Retina (tissue), 1 donor: Measurements from ENCODE around the gene ARL2.
"Not testable (repeated sequence)": the region's sequence is repeated elsewhere in the genome, so short reads cannot be mapped to it uniquely, and the experiment has no call there.

Experiments
- DNase-seq: peaks from one replicate; pipeline ENCODE4 v3.0.0-alpha.2; 2016

The ARL2 gene

DNA sequence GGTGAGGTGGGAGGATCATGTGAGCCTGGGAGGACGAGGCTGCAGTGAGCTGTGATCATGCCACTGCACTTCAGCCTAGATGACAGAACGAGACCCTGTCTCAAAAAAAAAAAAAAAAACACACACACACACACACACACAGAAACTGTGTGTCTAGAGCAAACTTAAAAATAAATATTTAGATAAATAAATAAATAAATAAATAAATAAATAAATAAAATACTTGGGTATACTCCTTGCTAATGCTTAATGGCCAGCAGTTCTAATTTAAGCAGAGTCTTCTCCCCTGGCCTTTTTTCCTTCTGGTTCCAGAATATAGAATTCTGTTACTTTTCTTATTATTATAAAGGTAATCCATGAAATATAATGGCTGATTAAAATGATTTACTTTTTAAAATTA, 5.1 kb upstream of the ARL2 start:
- no peak for DNase-seq

DNA sequence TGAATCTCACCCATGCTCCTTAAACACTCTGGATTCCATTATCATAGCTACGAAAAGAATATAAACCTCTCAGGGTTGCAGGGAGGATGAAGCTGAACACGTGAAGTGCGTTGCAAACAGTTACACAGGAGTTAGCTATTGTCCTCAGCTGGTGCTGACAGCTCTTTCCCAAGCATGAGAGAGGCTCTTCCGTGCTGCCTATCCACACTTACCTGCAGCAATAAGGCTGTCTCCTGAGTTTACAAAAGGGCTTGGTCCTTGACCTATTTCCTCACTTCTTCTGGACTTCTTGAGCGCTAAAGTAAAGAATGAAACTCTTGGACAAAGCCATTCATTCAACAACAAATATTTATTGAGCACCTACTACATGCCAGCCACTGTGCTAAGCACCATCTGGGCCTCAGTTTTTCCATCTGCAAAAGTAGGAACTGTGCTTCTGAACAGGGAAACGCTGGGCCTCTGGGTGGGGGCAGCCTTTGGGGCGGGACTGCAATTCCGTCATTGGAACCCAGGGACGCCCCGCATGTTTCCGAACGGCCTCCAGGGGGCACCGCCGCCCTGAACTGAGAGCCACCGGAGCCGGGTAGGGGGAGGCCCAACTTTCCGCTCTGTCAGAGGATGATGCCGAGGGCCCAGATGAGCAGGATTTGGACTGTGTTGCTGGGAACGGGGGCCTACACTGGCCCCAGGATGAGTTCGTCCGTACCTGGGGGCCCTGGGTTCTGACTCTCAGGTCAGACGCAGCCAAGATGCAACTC, 651 bp upstream of the ARL2 start:
- DNase-seq: peak; percentile 95

DNA sequence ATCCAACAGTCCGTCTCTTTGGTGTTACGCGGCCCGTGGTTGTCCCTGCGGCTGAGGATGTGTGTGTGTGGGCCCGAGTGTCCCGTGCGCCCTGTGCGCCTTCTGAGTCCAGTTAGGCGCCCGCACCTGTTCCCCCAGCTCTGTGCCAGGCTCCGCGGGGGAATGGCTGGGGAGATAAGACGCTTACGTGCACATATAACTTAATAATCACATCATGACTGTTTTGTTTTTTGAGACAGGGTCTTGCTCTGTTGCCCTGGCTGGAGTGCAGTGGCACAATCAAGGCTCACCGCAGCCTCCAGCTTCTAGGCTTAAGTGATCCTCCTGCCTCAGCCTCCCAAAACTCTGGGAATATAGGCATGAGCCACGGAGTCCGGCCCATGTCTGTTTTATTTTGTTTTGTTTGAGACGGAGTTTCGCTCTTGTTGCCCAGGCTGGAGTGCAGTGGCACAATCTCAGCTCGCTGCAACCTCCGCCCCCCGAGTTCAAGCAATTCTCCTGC, 817 bp downstream of the ARL2 start:
- no peak for DNase-seq

DNA sequence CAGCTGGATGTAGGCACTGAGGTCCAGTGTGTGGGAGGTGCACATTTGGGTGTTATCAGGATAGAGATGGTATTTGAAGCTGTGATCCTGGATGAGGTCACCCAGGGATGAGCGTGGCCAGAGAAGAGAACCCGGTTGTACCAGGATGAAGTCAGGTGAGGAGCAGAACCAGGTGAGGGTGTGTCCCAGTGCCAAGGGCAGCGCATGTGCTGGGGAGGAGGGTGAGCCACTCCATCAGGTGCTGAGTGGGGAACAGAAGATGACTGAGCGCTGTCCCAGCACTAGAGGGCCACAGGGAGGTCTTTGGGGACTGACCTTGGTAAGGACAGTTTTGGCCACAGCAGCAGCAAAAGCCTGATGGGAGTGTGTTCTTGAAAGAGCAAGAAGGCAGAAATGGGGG, 2.7 kb downstream of the ARL2 start:
- DNase-seq: no peak

DNA sequence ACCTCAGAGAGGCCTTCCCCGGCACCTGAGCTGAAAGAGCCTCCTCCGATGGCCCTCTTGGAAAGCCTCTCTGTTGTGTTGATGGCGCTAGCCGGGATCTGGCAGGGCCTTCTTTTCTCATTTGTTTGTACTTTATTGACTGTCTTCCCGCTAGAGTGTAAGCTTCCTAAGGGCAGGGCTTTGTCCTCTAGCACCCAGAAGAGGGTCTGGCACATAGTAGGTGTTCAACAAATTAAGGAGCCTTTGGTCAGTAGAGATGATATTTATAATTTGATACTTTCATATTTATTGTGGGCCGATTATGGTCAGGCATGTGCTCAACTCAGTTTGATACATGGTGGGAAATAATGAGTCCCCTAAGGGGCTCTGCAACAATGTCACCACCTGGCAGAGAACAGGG, 4.0 kb downstream of the ARL2 start:
- DNase-seq: no peak

DNA sequence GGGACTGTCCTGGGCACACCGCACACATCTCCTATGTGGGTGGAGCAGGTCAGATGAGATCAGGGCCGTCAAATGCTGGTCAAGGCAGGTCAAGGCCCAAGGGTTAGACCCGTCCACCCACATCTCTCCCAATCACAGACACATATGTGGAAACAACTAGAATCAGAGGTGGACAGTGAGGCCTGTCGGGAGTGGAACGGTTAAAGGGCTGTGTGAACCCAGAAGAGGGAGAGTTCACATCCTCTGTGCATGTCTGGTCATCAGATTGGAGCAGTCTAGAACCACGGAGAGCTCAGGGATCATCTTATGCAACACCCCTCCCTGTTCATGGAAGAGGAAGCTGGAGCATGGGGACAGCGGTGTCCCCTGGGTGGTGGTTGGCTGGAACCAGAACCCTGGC, 5.9 kb downstream of the ARL2 start:
- DNase-seq: no peak

DNA sequence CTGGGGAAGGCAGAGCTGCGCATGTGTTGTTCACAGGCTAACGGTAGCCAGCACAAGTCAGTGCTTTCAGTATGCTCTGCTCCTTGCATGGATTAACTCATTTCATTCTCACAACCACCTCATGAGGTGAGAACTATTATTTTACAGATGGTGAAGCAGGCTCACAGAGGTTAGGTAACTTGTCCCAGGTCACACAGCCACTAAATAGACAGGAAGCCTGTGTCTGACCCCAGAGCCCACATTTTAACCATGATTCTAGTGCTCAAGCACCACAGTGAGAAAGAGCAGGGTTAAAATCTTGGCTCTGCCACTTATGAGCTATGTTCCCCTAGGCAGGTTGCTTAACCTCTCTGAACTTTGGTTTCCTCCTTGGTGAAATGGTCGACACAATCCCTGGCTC, 7.0 kb downstream of the ARL2 start:
- no peak for DNase-seq

DNA sequence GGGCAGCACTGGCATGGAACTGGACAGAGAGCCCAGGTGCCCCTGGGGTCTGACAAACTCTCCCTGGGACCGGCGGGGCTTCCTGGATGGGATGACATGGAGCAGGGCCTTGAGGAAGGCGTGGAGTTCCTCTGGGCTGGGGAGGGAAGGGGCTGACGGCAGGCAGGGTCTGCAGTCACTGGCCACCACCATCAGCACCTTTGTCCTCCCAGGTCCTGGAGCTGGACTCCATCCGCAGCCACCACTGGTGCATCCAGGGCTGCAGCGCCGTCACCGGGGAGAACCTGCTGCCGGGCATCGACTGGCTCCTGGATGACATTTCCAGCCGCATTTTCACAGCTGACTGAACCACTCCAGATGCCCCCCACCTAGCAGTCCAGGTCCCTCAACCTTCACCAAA, 7.5 kb downstream of the ARL2 start:
- no peak for DNase-seq

DNA sequence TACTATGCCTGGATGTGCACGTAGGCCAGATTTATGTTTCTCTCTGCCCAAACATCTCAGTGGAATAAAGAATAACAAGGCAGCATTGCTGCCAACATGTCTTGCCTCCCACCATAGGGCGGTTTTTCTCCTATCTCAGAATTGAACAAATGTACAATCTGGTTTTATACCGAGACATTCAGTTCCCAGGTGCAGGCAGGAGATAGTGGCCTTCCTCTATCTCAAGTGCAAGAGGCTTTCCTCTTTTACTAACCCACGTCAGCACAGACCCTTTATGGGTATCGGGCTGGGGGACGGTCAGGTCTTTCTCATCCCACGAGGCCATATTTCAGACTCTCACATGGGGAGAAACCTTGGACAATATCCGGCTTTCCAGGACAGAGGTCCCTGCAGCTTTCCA, 9.5 kb downstream of the ARL2 start:
- not testable (repeated sequence) for DNase-seq

DNA sequence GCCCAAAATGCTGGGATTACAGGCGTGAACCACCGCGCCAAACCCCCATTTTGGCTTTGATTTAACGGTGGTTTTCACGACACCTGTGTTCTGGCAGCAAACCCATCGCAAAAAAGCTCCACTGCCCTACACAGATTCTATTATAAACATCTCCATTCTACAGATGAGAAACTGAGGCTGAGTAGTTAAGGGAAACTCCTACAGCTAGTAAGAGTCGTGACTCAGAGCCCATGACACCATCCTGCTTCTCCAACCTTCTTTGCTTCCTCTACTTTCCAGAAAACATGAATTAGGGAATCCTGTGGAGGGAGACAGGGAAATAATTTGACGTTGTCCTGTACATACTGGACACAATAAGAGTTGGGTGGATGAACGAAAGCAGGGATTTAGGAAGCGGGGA, 12.8 kb downstream of the ARL2 start:
- DNase-seq: no peak

DNA sequence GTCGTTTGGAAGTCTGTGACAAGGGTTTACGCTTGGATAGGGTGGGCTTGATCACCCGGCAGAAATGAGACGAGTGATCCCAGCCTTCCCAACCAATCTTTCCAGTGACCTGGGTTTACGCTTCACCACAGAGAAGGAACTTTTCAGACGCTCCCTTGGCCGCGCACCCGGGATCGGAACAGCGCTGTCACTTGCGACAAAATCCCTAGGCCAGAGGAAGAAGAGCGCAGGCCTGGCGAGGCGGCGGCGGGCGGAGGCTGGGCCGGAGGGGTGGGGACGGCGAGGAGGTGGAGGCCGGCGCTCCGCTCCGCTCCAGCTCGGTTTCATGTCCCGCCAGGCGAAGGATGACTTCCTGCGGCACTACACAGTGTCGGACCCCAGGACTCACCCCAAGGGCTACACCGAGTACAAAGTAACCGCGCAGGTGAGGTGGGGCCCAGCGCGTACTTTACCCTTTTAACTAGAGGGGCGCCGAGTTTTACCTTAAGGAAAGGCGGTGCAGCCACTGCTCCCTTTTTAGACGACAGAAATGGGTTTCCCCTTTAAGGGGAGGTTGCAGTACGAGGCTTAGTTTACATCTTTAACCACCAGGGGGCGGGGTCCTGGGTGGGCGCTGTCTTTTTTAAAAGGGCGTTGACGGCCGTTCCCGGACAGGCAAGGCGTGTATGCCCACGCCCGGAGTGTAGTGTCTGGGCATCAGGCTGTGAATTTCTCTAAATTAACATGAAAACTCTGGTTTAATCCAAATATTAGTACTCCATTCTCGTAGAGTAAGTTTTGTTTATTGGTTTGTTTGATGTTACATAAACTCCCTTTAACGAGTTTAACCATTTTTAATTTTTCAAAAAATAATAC, 13.5 kb downstream of the ARL2 start, which contains the start of gene SNX15:
Gene SNX15, plus strand, starts transcription at position 227 of the 855 bp plus-strand sequence. Its CDS starts 99 bp downstream, at position 326.
- DNase-seq: peak; percentile 99

DNA sequence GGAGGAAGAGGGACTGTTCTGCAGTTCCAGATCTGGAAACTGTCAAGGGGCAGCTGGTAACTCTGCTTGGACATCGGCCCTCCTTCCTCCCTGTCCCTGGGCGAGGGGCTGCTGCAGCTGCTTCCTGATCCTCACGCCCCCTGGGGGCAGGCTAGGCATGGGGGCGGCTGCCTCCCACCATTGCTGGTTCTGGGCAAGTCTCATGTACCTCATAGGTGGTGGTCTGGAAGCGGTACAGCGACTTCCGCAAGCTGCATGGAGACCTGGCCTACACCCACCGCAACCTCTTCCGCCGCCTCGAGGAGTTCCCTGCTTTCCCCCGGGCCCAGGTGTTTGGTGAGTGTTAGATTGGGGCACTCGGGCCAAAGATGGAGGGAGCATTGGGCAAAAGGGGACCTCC, 18.3 kb downstream of the ARL2 start:
- no peak for DNase-seq

DNA sequence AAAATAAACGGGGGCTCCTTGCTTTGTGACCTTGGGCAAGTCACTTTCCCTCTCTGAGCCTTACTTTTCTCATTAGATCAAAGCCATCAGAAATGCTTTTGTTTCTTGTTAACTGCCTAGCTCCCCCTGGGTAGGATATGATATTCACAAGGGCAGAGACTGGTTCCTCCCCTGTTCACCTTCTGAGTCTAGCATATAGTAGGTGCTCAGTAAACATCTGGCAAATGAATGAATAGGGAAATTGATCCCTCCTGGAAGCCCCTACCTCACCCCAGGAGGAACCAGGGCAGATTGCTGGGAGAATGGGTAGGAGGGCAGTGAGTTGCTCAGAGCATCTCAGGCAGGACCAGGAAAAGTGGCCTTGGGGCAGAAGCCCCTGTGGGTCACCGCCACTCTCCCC, 20.5 kb downstream of the ARL2 start:
- no peak for DNase-seq

DNA sequence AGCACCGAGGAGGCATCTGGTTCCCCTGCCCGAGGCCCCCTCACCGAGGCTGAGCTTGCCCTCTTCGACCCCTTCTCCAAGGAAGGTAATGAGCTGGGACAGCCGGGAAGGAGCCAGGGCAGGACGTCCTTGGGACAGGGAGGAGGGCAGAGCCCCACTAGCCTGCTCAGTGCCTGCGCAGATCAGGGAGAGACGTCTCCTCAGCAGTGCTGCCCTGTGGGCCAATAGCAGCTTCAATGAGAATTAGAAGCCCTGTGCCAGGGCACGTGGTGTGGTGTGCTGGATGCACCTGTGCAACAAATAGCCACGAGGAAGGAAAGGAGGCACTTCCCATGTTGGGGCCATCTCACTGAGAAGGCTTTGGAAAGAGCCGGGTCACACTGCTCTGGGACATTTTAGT, 21.6 kb downstream of the ARL2 start:
- no peak for DNase-seq

DNA sequence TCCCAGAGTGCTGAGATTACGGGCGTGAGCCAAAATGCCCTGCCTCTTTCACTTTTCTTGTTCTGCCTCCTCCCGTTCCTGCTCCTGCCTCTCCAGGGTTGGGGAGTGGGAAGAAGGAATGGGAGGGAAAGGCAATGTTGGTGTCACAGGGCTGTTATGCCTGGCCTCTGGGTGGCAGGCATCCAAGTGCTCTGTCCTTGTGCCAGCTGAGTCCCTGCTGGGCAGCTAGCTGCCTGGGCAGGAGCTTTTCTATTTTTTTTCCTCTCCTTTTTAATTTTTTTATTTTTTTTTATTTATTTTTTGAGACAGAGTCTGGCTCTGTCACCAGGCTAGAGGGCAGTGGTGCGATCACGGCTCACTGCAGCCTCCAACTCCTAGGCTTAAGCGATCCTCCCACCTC, 23.0 kb downstream of the ARL2 start:
- no peak for DNase-seq

DNA sequence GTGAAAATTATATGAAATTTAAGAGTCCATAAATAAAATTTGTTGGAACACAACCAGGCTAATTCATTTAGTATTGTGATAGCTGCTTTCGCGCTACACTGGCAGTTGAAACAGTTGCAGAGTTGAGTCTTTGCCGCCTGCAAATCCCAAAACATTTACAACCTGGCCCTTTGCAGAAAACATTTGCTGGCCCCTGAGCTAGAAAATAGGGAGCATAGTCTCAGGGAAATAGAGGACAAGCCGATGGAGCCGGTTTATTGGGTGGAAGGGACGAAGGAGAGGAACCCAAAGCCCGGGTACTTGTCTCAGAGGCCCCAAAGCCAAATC, 26.5 kb downstream of the ARL2 start:
- no peak for DNase-seq

DNA sequence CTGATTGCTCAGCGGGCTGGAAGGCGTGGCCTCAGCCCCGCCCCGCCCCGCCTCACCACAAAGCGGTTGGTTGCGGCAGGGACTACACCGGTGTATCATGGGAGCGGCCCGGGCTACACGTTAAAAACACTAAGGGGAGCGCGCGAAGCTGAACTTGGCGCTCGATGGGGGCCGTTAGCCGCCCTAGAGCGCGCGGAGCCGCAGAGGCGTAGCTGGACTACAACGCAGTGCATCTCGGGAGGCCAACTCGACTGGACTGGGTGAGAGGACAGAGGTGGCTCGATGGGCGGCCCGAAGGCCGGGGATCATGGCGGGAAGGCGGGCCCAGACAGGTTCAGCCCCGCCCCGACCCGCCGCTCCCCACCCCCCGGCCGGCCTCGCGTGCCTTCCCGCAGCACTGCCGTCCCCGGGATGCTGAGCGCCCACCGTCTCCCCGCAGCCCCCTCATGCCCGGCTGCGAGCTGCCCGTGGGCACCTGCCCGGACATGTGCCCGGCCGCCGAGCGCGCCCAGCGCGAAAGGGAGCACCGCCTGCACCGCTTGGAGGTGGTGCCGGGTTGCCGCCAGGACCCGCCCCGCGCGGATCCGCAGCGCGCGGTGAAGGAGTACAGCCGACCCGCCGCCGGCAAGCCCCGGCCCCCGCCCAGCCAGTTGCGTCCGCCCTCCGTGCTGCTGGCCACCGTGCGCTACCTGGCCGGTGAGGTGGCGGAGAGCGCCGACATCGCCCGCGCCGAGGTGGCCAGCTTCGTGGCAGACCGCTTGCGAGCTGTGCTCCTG, 27.1 kb downstream of the ARL2 start, which contains the start of gene SAC3D1:
Gene SAC3D1, plus strand, starts transcription at position 364 of the 776 bp plus-strand sequence. Its CDS starts 83 bp downstream, at position 447.
- DNase-seq: peak; percentile 95

DNA sequence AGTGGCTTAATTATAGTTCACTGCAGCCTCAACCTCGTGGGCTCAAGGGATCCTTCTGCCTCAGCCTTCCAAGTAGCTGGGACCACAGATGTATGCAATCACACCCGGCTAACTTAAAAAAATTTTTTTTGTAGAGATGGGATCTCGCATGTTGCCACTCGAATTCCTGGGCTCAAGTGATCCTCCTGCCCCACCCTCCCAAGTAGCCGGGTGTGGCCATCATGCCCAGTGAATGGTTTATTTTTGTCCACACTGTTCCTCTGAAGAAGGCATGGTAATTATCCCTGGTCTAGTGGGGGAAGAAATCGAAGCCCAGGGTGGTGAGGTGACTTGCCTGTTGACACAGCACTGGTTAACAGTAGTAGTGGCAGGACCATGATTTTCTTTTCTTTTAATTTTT, 28.9 kb downstream of the ARL2 start:
- DNase-seq: no peak

DNA sequence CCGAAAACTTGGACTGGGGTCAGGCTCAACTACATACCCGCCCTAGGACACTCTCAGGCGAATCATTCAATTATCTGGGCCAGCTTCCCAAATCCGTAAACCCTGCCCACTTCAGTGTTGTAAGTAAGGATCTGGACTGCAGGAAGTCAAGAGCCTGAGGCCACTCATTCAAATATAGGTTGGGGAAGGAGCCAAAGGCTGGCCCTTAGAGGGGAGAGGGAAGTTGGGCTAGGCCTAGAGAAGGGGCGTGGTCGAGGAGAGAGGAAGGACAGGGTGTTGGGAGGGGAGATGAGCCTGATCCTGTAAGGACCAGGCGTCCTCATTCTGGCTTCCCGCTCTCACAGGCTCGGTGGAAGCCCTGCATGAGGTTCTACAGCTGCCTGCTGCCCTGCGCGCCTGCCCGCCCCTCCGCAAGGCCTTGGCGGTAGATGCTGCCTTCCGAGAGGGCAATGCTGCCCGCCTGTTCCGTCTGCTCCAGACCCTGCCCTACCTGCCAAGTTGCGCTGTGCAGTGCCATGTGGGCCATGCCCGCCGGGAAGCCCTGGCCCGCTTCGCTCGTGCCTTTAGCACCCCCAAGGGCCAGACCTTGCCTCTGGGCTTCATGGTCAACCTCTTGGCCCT, 30.0 kb downstream of the ARL2 start:
- no peak for DNase-seq

DNA sequence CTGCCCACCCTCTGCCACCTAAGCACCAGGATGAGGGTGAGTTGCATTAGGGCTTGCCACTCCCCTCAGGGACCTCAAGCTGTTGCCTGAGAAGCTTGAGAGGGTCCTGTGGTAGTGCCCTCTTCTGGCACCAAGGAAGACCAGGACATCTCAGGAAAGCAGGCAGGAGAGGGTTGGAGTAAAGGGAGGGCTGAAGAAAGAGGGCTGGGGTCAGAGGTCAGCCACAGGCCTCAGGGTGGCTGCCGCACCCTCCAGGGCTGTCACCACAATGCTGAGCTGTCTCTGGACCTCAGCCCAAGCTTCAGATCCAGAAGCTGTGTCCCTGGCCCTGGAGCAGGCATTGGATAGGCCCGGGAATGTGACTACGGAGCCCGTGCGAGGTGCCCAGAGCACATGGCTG, 31.1 kb downstream of the ARL2 start:
- no peak for DNase-seq

DNA sequence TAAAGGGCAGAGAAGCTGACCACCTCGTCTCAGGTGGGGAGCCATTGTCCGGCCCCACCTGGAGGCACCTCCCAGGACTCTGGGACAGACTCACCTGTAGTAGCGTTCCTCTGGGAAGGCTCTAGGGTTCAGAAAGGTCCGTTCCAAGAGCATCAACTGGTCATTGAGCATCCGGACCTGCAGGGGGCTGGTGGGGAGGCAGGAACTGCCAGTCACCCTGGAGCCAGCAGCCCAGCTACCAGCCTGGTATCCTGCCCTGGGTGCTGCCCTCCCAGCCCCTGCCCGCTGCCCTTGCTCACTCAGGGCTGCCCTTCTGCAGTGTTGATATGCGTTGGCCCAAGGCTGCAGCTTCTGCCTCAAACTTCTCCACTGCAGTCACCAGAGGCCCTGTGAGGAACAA, 31.8 kb downstream of the ARL2 start:
- no peak for DNase-seq

DNA sequence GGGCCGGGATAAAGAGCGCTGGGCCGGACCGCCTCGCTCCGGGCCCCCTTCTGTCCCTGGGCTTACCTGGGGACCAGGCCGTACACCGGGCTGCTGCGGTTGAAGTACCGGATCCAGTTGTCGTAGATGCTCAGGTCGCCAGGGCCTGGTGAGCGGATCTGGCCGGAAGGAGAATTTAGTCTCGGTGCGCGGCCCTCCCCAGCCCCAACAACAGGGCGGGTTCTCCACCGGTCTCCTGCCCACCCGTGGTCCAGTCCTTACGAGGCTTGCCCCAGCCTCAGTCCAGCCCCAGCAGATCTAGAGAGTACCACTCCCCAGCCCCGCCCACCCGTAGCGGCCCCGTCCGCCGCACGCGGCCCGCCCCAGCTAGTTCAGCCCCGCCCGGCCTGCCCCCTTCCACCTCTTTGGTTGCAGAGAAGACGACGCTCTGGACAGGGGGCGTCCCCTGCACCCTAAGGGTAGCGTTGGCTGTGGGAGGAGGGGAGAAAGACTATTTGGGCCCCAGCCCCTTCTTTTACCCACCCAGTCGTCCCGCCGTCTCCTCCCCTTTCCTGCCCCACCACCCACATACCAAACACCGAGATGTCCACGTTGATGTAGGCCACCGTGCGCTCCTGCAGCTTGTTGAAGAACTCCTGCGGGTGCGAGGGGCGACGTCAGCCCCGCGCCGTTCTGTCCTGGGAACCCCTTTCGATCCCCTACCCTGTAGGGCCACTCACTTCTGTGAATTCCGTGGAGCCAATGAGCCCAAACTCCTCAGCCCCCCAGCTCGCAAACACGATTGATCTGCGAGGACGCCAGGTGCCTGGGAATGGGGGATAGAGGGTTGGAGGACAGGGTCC, 33.8 kb downstream of the ARL2 start:
- peak; percentile 41 for DNase-seq
